Neural progenitor cell (in vitro differentiated cells): ENCODE measurements around the gene OLIG2. TPM values are rescaled to one million over a fixed set of nuclear protein-coding genes. Genes with fewer than 3 reads are reported as not detected.

Experiments used
- DNase-seq: peaks from one replicate; pipeline ENCODE4 v3.0.0-alpha.2; 2016; ENCODE audit warnings: low spot score
- H2AFZ ChIP-seq: fragments of 200-600 bp; sonication (generic); replicated peaks from 2 replicates; pipeline ENCODE4 v1.6.1; 2016; ENCODE audit warnings: antibody characterized with exemption
- H3F3A ChIP-seq: fragments of 200-600 bp; sonication (generic); 2 replicates; pipeline ENCODE4 v1.6.1; 2016; ENCODE audit warnings: antibody characterized with exemption, low read depth
- H3K27ac ChIP-seq: fragments of 200-600 bp; sonication (generic); 2 replicates; pipeline ENCODE4 v1.5.1; 2016; ENCODE audit warnings: mild to moderate bottlenecking
- H3K27me3 ChIP-seq: fragments of 200-600 bp; sonication (generic); 2 replicates; pipeline ENCODE4 v1.6.1; 2016; ENCODE audit warnings: mild to moderate bottlenecking, moderate library complexity
- H3K36me3 ChIP-seq: fragments of 200-600 bp; sonication (generic); 2 replicates; pipeline ENCODE4 v1.5.1; 2016
- H3K4me1 ChIP-seq: fragments of 200-600 bp; sonication (generic); 2 replicates; pipeline ENCODE4 v1.6.1; 2016; ENCODE audit warnings: mixed run types
- H3K4me2 ChIP-seq: fragments of 200-600 bp; sonication (generic); 2 replicates; pipeline ENCODE4 v1.6.1; 2016
- H3K4me3 ChIP-seq: fragments of 200-600 bp; sonication (generic); 2 replicates; pipeline ENCODE4 v1.5.1; 2016
- H3K79me2 ChIP-seq: fragments of 200-600 bp; sonication (generic); 2 replicates; pipeline ENCODE4 v1.6.1; 2016; ENCODE audit warnings: low read depth
- H3K9ac ChIP-seq: fragments of 200-600 bp; sonication (generic); 2 replicates; pipeline ENCODE4 v1.6.1; 2016
- H3K9me3 ChIP-seq: fragments of 200-600 bp; sonication (generic); 2 replicates; pipeline ENCODE4 v1.5.1; 2016; ENCODE audit warnings: low read depth
- H4K20me1 ChIP-seq: fragments of 200-600 bp; sonication (generic); 2 replicates; pipeline ENCODE4 v1.6.1; 2016; ENCODE audit warnings: low read depth
- H3K27ac Mint-ChIP-seq: 3 replicates; pipeline ENCODE4 v1.8.0; 2021; ENCODE audit warnings: mixed read lengths
- H3K27me3 Mint-ChIP-seq: 2 replicates; pipeline ENCODE4 v1.8.0; 2022; ENCODE audit warnings: low read depth, mild to moderate bottlenecking, inconsistent platforms, moderate library complexity, mixed read lengths; ENCODE audit not compliant: insufficient read depth
- H3K36me3 Mint-ChIP-seq: 3 replicates; pipeline ENCODE4 v1.8.0; 2021; ENCODE audit warnings: mixed read lengths
- H3K4me1 Mint-ChIP-seq: 3 replicates; pipeline ENCODE4 v1.8.0; 2021; ENCODE audit warnings: mixed read lengths
- H3K4me3 Mint-ChIP-seq: 3 replicates; pipeline ENCODE4 v1.8.0; 2021; ENCODE audit warnings: mild to moderate bottlenecking, moderate library complexity, mixed read lengths
- H3K9me3 Mint-ChIP-seq: 3 replicates; pipeline ENCODE4 v1.8.0; 2020; ENCODE audit warnings: mixed read lengths
- CTCF ChIP-seq: fragments of 200-600 bp; sonication (generic); IDR thresholded peaks from 2 replicates; pipeline ENCODE4 v1.5.1; 2017; ENCODE audit warnings: antibody characterized with exemption, mild to moderate bottlenecking
- EZH2 ChIP-seq: fragments of 200-600 bp; sonication (generic); IDR thresholded peaks from 2 replicates; pipeline ENCODE4 v1.6.1; 2017; ENCODE audit warnings: antibody characterized with exemption, mild to moderate bottlenecking, moderate library complexity
- EZH2phosphoT487 ChIP-seq: fragments of 200-600 bp; sonication (generic); IDR thresholded peaks from 2 replicates; pipeline ENCODE4 v1.6.1; 2017; ENCODE audit warnings: antibody characterized with exemption
- total RNA-seq: library from RNA; depleted of rRNA; stranded (reverse); fragments of >200 nt; gene quantifications from 2 replicates; pipeline ENCODE4 v1.2.3, GENCODE V29; 2015; ENCODE audit warnings: low replicate concordance

Gene OLIG2
- total RNA-seq, 1 donor from 2014 or later, result not detected

GRCh38 chr21:33007747-33008146, 18.0 kb upstream of the OLIG2 start:
- Histone ChIP-seq H3K27me3 (peaks cover 5% of the 10 kb centered on the region), H3F3A (no peaks in the 10 kb centered on the region), H3K4me2 (no peak overlapping the region), H3K36me3 (no peaks in the 10 kb centered on the region), H4K20me1 (no peaks in the 10 kb centered on the region), H3K79me2 (no peaks in the 10 kb centered on the region), H3K9ac (no peak overlapping the region), H2AFZ (no peak overlapping the region), H3K27ac (no peak overlapping the region), H3K4me3 (no peak overlapping the region), H3K9me3 (no peaks in the 10 kb centered on the region), H3K4me1 (no peaks in the 10 kb centered on the region)
- Mint-ChIP-seq H3K4me1 (no peaks in the 10 kb centered on the region), H3K27me3 (peaks cover 6% of the 10 kb centered on the region), H3K36me3 (no peaks in the 10 kb centered on the region), H3K9me3 (no peaks in the 10 kb centered on the region), H3K27ac (no peak overlapping the region), H3K4me3 (no peak overlapping the region)
- TF ChIP-seq EZH2phosphoT487, result no peak
- no peak for TF ChIP-seq CTCF
- DNase-seq, result no peak

GRCh38 chr21:33008333-33009051, 17.2 kb upstream of the OLIG2 start:
- Histone ChIP-seq H3K9me3 (no peaks in the 10 kb centered on the region), H3K4me3 (no peak overlapping the region), H3K27me3 (peaks cover 10% of the 10 kb centered on the region), H3K36me3 (no peaks in the 10 kb centered on the region), H3K27ac (no peak overlapping the region), H2AFZ (no peak overlapping the region), H3K9ac (no peak overlapping the region), H3K4me2 (no peak overlapping the region), H4K20me1 (no peaks in the 10 kb centered on the region), H3K4me1 (no peaks in the 10 kb centered on the region), H3F3A (no peaks in the 10 kb centered on the region), H3K79me2 (no peaks in the 10 kb centered on the region)
- peaks cover 7% of the 10 kb centered on the region for H3K27me3 Mint-ChIP-seq
- no peak for TF ChIP-seq CTCF
- no peak for TF ChIP-seq EZH2
- no peak for TF ChIP-seq EZH2phosphoT487
- no peaks in the 10 kb centered on the region for H3K4me1 Mint-ChIP-seq
- no peak for DNase-seq
- H3K36me3 Mint-ChIP-seq, result no peaks in the 10 kb centered on the region
- peaks cover 3% of the 10 kb centered on the region for H3K9me3 Mint-ChIP-seq
- no peak overlapping the region for H3K4me3 Mint-ChIP-seq
- no peak overlapping the region for H3K27ac Mint-ChIP-seq

- H3K4me3 ChIP-seq, result no peak overlapping the region
- H3F3A ChIP-seq, result no peaks in the 10 kb centered on the region
- H3K27me3 ChIP-seq, result peaks cover 33% of the 10 kb centered on the region
- no peaks in the 10 kb centered on the region for H3K9me3 ChIP-seq
- TF ChIP-seq EZH2phosphoT487, result no peak
- TF ChIP-seq EZH2, result no peak
- TF ChIP-seq CTCF, result no peak
- no peak overlapping the region for H3K27ac ChIP-seq
- H3K36me3 Mint-ChIP-seq, result no peaks in the 10 kb centered on the region
- no peak overlapping the region for H3K4me3 Mint-ChIP-seq
- H3K4me1 Mint-ChIP-seq, result no peaks in the 10 kb centered on the region
- no peak overlapping the region for H2AFZ ChIP-seq
- H3K36me3 ChIP-seq, result no peaks in the 10 kb centered on the region
- no peak for DNase-seq
- H3K27ac Mint-ChIP-seq, result no peak overlapping the region
- no peak overlapping the region for H3K9ac ChIP-seq
- H4K20me1 ChIP-seq, result peaks cover 3% of the 10 kb centered on the region
- H3K27me3 Mint-ChIP-seq, result peaks cover 11% of the 10 kb centered on the region
- peaks cover 6% of the 10 kb centered on the region for H3K9me3 Mint-ChIP-seq
- H3K4me2 ChIP-seq, result no peak overlapping the region
- no peaks in the 10 kb centered on the region for H3K79me2 ChIP-seq
- H3K4me1 ChIP-seq, result no peaks in the 10 kb centered on the region
Measured at GRCh38 chr21:33010931-33011330, 14.8 kb upstream of the OLIG2 start.
